Activated CD4-positive, alpha-beta T cell treated with anti-CD3 and anti-CD28 coated beads, Interleukin-2, Interleukin-4, amounts not matched to agents 100 ng/mL and 50 ng/mL, durations not matched to agents 16 hours and 8 hours (primary cell): Measurements from ENCODE around the gene GRK1.
A peak's percentile ranks its signal among the peaks of the same experiment; 100 is the strongest.

Experiments
- DNase-seq: peaks from one replicate; pipeline ENCODE4 v3.0.0-alpha.2; 2020; ENCODE audit warnings: low spot score

Gene GRK1

DNA sequence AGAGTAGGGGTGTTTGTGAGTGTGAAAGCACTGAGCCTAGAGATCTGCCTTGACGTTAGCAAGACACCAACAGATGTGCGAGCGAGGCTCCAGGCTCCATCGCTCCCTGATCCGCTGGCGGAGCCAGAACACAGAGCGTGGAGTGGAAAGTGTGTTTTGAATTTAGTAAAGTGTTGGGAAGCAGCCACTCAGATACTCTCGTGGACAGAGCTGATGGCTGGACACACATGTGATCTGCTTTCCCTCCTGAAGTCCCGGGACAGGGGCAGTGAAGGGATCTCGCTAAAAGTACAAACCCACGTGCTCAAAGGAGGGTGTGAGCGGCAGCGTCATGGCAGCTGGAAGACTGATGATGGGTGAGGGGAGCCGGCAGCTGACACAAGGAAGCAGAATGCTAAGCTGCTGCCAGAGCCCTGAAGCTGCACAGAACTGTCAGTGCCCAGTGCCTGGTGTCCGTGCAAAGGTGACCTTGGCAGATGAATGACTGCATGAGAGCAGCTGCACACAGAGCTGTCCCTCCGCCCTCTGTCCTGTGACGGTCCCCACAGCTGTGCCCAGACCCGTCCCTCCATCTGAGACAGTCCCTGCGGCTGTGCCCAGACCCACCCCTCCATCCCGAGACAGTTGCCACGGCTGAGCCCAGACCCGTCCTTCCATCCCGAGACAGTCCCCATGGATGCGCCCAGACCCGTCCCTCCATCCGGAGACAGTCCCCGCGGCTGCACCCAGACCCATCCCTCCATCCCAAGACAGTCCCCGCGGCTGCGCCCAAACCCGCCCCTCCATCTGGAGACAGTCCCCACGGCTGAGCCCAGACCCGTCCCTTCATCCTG is 62.4 kb downstream of the GRK1 start:
- no peak for DNase-seq

DNA sequence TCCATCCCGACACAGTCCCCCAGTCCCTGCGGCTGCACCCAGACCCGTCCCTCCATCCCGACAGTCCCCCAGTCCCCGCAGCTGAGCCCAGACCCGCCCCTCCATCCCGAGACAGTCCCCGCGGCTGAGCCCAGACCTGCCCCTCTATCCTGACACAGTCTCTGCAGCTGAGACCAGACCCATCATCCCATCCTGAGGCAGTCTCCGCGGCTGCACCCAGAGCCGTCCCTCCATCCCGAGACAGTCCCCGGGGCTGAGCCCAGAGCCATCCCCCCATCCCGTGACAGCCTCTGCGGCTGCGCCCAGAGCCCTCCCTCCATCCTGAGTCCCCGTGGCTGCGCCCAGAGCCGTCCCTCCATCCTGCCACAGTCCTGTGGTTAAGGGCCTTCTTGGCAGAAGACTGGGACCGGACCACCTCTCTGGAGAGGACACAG is 63.3 kb downstream of the GRK1 start:
- no peak for DNase-seq

DNA sequence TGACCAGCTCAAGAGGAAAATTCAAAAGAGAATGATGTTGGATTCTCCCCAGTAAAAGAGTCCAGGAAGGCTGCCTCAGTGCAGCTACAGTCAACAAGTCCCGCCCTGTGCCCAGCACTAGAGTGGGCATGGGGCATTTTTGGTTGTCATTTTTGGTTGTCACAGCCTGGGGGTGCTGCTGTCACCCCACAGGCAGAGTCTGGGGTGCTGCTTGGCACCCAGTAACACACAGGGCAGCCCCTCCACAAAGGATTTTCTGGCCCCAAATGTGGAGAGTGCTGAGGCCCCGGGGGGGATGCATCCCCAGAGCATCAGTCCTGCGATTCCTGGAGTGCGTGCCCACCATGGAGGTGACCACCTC is 63.8 kb downstream of the GRK1 start:
- DNase-seq = no peak

DNA sequence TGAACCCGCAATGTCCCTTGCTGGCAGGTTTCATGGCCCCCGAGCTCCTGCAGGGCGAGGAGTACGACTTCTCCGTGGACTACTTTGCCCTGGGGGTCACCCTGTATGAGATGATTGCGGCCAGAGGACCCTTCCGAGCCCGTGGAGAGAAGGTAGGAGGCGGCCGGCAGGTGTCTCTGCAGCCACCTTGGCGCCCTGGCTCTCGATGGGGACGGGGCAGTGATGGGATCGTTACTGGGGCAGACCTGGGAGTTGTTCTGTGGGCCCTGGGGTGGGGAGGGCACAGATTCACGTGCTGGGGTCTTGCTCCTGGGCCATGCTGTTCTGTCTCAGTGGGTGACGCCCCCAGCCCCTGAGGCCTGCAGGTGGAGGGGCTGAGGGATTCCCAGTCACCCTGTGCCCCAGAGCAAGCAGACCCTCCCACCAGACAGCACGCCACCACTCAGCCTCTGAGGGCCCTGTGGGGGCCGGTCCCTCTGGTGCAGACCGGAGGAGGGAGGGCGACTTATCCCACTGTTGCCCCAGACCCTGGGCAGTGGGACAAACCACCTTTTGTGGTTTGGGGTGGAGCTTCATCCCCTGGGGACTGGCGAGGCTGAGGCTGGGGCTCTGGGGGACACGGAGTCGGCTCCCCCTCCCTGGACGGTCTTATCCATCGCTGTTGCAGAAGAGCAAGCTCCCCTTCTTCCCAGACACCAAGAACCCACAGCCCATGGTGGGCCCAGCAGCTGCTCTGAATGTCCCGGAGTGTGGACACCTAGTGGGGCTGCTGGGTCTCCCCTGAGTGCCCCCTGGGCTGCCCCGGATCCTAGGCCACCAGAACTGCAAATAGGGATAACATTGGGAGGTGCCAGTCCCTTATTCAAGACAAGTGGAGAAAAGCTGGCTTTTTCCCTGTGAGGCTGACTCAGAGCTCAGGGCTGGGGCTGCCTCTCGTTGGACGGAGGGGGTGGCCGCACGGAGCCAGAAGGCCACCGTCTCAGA is 64.5 kb downstream of the GRK1 start:
- no peak for DNase-seq

DNA sequence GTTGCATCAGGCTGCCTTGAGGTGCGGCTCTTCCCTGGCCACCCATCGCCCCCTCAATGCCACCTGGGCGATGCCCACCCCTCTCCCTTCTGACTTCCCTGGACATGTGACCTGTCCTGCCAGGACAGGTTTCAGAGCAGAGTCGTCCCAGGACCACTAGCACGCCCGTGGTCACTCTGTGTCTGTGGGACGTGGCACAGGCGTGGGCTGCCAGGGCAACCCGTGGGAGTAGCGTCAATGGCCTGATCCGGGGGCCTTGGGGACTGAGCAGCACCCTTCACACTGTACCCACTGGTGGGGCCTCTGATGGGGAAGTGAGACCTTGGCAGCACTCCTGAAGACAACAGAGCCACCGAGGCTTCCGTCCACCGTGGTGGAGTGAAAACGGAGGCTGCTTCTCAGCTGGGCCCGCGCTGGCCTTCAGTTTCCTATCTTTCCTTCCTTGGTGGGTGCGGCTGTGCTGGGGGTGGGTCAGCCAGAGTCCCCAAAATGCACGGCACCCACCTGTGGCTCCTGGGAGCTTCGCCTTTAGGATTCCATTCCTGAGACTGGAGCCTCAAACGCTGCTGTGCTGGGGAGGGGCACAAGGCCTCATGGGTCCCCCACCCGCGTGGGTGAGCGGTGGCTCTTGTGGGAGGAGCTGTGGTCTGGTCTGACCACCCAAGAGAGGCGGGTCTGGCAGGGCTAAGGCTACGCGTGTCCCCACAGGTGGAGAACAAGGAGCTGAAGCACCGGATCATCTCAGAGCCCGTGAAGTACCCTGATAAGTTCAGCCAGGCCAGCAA is 65.3 kb downstream of the GRK1 start:
- DNase-seq = no peak

DNA sequence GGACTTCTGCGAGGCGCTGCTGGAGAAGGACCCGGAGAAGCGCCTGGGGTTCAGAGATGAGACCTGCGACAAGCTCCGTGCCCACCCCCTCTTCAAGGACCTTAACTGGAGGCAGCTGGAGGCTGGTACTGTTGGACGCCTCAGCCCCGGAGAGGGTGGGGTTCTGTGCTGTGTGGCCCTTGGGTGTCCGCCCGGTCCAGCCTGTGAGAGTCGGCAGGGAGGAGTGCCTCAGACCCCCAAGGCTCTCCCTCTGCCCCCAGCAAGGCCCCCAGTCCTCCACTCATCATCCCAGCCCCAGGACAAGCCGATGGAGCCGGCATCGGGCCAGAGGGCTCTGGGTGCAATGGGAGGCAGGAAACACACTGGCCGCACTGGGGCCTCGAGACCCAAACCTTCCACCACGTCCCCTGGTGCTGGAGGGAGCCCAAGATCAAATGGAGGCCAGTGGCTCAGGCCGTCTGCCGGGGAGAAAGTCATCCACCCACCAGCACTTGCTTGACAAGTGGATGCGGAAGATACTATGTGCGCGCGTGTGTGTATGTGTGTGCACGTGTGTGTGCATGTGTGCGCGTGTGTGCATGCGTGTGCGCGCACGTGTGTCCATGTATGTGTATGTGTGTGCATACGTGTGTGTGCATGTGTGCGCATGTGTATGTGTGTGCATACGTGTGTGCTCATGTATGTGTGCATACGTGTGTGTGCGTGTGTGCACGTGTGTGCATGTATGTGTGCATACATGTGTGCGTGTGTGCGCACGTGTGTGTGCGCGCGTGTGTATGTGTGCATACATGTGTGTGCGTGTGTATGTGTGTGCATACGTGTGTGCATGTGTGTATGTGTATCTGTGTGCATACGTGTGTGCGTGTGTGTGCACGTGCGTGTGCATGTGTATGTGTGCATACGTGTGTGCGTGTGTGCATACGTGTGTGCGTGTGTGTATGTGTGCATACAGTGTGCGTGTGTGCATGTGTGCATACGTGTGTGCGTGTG is 66.2 kb downstream of the GRK1 start:
- no peak for DNase-seq

DNA sequence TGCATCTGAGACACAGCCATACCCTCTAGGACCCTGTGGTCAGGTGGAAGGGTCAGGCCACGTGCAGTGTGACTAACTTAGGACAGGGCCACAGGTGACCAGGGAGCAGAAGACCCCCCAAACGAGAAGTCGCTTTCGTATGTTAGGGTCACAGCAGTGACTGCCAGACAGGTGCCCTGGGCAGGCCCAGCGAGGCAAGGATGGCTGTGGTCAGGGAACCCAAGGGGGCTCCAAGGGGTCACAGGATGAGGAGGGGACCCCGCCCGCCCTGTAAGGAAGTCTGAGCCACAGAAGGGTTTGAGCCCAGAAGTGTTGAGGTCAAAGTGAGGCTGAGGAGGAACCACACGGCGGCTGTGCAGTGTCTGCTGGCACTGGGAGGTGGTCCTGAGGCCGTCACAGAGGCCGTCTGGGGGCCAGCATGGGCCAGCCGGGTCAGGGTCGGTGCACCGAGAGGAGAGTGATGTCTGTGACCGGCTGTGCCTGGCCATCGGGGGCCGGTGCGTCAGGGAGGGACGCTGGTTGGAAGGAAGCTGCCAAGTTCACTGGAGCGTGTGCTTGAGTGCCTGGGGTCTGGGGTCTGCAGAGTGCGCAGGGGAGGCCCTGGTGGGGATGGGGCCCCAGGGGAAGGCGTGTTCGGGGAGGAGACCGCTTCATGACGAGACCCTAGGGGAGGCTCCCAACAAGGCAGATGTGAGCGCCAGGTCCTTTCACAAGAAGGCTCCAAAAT is 67.2 kb downstream of the GRK1 start:
- no peak for DNase-seq

DNA sequence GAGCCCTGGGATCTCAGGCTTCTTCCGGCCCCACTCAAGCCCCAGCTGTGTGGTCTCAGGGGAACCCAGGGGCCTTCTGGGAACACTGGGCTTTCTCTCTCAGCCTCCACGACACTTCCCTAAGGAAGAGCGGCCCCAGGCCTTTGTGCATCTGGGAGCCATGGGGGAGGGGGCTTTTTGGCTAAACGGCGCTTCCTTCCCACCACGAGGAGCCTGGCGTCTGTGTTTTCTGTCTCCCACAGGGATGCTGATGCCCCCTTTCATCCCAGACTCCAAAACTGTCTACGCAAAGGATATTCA is 67.8 kb downstream of the GRK1 start:
- DNase-seq = no peak

DNA sequence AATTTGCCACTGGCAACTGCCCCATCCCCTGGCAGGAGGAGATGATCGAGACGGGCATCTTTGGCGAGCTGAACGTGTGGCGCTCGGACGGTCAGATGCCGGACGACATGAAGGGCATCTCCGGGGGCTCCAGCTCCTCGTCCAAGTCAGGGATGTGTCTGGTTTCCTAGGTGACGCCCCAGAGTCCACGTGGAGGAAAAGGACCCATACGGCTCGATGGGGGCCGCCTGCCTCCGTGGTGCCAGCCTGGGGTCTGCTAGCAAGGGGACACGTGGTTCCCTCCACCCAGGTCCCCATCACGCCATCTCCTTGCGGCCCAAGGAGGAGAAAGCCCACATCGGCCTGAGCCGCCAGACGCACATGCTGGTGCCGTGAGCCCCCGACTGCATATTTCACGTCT is 68.2 kb downstream of the GRK1 start:
- no peak for DNase-seq

DNA sequence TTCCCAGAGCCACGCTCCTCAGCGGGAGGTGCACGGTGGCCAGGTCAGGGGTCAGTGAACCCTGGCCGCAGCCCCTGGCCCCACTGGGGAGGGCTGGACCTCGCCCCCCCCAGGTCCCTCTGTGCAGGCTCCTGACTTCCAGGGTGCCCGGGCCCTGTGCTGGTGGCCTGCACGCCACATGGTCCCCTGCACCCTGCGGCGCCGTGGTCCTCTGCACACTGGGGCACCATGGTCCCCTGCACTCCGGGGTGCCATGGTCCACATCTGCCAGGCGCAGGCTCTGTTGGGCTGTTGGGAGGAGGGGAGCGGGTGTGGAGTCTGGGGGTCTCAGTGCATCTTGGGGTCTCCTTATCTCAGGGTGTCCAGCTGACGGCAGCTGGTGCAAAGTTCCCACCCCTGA is 68.7 kb downstream of the GRK1 start:
- DNase-seq = no peak

DNA sequence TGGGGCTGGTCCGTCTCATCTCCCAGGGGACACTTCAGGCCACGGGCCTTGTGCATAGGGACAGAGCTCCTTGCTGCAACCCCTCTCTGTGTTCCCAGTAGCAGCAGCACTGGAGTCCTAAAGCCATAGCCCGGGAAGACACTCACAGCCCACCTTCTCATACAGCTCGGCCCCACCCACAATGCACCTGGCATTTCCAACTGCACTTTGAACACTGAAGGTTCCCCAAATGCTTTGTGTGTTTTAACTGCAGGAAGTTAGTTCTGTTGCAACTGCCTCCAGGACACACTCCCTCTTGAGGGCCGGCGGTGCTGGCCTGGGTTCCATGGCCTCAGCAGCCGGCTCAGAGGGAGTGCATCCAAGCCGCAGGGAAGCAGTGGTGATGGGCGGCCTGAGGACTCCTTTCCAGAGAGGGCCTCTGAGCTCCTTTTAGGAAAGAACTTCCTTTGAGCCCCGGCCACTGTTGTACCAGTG is 69.3 kb downstream of the GRK1 start:
- DNase-seq = no peak

DNA sequence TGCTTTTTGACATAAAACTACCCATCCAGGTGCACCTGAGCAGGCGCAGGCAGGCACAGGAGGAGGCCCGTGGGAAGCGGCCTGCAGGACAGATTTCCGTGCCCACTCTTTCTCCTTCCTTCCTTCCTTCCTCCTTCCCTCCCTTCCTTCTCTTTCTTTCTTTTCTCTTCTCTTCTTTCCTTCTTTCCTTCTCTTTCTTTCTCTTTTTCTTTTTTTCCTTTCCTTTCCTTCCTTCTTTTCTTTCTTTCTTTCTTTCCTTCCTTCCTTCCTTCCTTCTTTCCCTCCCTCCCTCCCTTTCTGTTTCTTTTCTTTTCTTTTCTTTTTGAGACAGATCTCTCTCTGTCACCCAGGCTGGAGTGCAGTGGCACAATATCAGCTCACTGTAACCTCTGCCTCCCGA is 70.8 kb downstream of the GRK1 start:
- DNase-seq = no peak

DNA sequence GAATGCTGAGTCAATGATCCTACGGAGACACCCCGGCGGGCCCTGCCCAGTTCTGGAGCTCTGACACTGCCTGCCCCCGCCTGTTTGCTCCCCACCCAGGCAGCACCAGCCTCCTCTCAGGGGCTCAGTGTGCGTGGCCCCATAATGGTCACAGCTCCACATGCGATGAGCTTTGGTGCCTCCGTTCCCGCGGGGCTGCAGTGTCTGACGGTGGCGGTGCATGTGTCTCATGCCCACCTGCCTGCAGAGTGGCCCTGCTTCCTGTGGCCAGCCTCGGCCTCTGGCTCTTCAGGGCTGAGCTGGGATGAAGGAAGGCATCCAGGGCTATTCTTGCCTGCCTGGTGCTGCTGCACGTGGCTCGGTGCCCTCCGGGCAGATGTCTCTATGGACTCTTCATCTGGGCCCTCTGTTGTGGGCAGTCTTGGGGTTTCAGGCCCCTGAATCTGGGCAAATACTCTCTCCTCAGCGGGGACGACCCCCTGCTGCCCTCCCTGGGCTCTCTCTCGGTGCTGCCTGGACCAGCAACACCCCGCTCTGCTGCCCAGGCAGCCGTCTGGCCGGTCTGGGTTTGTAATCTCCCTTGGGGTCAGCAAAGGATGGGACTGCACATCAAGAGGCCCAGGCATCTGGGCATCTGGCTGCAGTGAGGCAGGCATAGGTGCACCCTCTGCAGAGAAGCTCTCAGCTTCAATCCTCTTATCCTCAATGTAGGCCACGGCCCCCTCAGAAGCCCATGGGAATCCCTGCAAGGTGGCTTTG is 72.7 kb downstream of the GRK1 start:
- no peak for DNase-seq

DNA sequence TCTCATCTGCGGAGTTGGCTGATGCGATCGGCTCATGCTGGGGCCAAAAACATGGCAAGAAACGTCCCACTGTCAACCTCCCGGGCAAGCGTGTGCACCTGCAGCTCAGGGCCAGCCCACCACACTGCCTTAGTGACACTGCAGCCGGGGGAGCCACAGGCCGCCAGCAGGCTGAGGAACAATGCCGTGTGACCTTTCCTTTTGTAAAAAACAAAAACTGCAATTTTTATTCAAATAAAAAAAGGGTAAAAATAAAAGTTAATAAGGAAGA is 73.2 kb downstream of the GRK1 start:
- no peak for DNase-seq

DNA sequence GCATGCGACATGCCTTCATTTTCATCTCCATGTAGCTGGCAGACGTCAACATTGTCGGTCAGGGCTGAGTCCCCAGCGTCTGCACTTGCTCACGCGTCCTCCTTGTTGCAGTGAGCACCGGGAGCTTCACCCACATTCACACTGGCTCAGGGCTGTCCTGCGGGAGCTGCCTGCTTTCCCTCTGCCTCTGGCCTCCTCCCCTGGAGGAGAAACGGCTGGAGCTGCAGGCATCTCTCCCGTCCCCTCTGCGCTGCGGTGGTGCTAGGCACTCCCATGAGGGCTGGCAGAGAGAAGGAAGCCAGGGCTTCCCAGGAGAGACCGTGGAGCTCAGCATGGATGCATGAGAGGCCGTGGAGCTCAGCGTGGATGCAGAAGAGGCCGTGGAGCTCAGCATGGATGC is 73.6 kb downstream of the GRK1 start:
- DNase-seq = no peak

DNA sequence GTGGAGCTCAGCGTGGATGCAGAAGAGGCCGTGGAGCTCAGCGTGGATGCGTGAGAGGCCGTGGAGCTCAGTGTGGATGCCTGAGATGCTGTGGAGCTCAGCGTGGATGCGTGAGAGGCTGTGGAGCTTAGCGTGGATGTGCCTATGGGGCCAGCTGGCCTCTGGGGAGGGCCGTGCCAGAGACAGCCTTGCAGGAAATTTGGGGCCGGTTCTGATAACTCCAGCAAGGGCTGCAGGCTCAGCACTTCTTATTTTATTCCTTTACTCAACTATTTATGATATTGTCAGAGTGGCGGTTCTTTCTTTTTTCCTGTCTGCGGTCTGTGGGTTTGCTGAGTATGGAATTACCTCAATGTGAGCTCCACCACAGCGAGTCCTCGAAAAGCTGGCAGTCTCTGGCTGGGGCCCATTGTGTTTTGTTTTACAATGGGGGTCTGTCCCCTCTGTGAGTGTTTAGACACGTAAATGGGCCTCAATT is 74.2 kb downstream of the GRK1 start:
- peak; percentile 33 for DNase-seq

DNA sequence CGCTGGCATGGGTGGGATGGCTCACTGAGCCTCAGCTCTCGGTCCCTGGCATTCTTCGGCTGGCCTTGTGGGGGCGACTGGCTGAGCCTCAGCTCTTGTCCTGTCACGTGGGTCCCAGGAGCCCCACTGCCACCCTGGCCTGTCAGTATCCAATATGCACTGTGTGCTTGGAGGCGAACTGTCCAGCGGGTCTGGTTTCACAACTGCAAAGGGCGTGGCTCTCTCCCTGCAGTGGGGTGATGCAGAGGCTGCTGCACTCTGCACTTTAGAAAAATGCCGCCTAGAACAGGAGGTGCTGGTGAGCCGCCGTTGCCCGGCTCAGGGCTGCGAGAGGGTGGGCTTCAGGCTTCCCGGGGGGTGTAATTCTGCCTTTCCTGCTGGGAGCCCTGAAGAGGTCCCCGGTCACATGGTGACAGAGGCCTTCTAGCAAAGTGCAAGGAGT is 75.0 kb downstream of the GRK1 start:
- peak; percentile 3 for DNase-seq

DNA sequence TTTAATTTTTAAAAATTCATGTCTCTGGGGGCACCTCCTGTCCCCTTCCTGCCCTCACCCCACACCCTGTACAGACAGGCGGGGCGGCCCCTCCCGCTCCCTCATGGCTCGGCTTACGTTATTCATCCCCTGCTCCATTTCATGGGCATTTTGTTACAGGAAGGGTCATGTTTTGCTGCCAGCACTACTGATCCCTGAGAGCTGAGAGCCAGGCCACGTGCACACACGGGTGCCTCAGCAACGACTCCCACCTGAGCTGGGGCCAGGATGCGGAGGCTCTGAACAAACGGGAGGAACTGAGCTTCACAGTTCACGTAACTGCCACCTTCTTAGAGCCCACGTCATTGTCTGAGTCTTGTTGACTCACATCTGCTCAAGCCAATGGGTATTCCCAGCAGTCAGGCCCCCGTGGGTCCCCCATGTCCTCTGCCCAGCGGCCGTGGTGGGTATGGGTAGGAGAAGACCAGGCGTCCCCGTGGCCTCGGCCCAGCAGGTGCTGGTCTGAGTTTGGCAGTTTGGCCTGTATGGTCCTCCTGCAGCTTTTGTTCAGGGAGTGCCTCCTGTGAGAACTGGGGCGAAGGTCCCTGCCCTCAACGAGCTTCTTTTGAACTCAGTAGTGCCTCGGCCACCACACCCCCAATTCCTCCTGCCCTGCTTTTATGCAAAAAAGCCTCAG is 75.6 kb downstream of the GRK1 start:
- no peak for DNase-seq
